Activated CD4-positive, alpha-beta T cell treated with anti-CD3 and anti-CD28 coated beads for 36 hours (primary cell): Measurements from ENCODE around the gene MAB21L4. TPM values are rescaled to one million over a fixed set of nuclear protein-coding genes. Genes with fewer than 3 reads are reported as not detected.

Experiments
- ATAC-seq: fragments of 200-7000 bp; cut with Tn5 transposase; one replicate; pipeline ENCODE4 v1.10.0; 2021; ENCODE audit warnings: mild to moderate bottlenecking, moderate library complexity
- CTCF ChIA-PET: fragments of 350-600 bp; sonication (Branson Sonifier 250); formaldehyde crosslinking; loops from one replicate; lab custom pipeline; 2021; ENCODE audit warnings: antibody characterized with exemption; lab: Charles Lee
- POLR2A ChIA-PET: fragments of 350-600 bp; sonication (Branson Sonifier 250); formaldehyde crosslinking; loops from one replicate; lab custom pipeline; 2021; ENCODE audit warnings: antibody characterized with exemption, inconsistent platforms; lab: Charles Lee
- DNase-seq: peaks from one replicate; pipeline ENCODE4 v3.0.0-alpha.2; 2020
- H3K27ac Mint-ChIP-seq: one replicate; pipeline ENCODE4 v1.8.0; 2021; ENCODE audit warnings: mixed read lengths
- H3K27me3 Mint-ChIP-seq: one replicate; pipeline ENCODE4 v1.8.0; 2021; ENCODE audit warnings: mixed read lengths
- H3K36me3 Mint-ChIP-seq: one replicate; pipeline ENCODE4 v1.8.0; 2021; ENCODE audit warnings: low read depth, mixed read lengths
- H3K4me1 Mint-ChIP-seq: one replicate; pipeline ENCODE4 v1.8.0; 2021; ENCODE audit warnings: mixed read lengths
- H3K4me3 Mint-ChIP-seq: one replicate; pipeline ENCODE4 v1.8.0; 2021; ENCODE audit warnings: mild to moderate bottlenecking, moderate library complexity, mixed read lengths
- H3K9me3 Mint-ChIP-seq: one replicate; pipeline ENCODE4 v1.8.0; 2021; ENCODE audit warnings: low read depth, mixed read lengths
- intact Hi-C, 2 experiments: fragments of 100-400 bp; cut with DNase I in 1 of 2; cut with micrococcal nuclease in 1 of 2; formaldehyde crosslinking; loops; one replicate each; pipeline versions ENCODE4 v1.14.2 to v1.15.1; 2022 to 2024; cut with DNase I, micrococcal nuclease
- total RNA-seq, 2 experiments: library from RNA; stranded (reverse); gene quantifications; one replicate each; pipeline ENCODE4 v1.2.3, GENCODE V29; 2021

Gene MAB21L4
- total RNA-seq, 2 experiments from 2014 or later: not detected

- no peak overlapping the region for H3K4me3 Mint-ChIP-seq
- no peak for DNase-seq
- POLR2A ChIA-PET: no interaction called here
- H3K4me1 Mint-ChIP-seq: no peaks in the 10 kb centered on the region
- H3K9me3 Mint-ChIP-seq: no peaks in the 10 kb centered on the region
- H3K27me3 Mint-ChIP-seq: peaks cover 4% of the 10 kb centered on the region
- no peak overlapping the region for H3K27ac Mint-ChIP-seq
- CTCF ChIA-PET: no interaction called here
- no peaks in the 10 kb centered on the region for H3K36me3 Mint-ChIP-seq
- ATAC-seq: no peak
- intact Hi-C loops: no loop called here
Measured at GRCh38 chr2:240837621-240838020, 58.3 kb downstream of the MAB21L4 start.

GRCh38 chr2:240836781-240837467 is 59.0 kb downstream of the MAB21L4 start:
- intact Hi-C loops: no loop called here
- CTCF ChIA-PET: no interaction called here

More at GRCh38 chr2:240836781-240837467, 59.0 kb downstream of the MAB21L4 start:
- Mint-ChIP-seq H3K9me3 (no peaks in the 10 kb centered on the region), H3K4me1 (peaks cover under 1% of the 10 kb centered on the region), H3K27me3 (peaks cover 4% of the 10 kb centered on the region), H3K27ac (no peak overlapping the region), H3K4me3 (no peak overlapping the region), H3K36me3 (no peaks in the 10 kb centered on the region)
- POLR2A ChIA-PET: no interaction called here
- ATAC-seq (no peak), DNase-seq (no peak)

Other genes with a start within 250 kb of the MAB21L4 start
- not detected for gene AQP12B, start 213.3 kb downstream of the MAB21L4 start, total RNA-seq
- not detected for gene AQP12A, start 204.3 kb downstream of the MAB21L4 start, total RNA-seq
- gene KIF1A, start 75.9 kb downstream of the MAB21L4 start, total RNA-seq: 1 to 10 TPM; 4.6 to 8.2 TPM
- not detected for gene AGXT, start 27.3 kb downstream of the MAB21L4 start, total RNA-seq
- not detected for gene CROCC2, start 10.2 kb upstream of the MAB21L4 start, total RNA-seq
- gene SNED1, start 102.5 kb upstream of the MAB21L4 start, total RNA-seq: under 1 TPM; 0.69 to 0.78 TPM
- gene MTERF4, start 206.1 kb upstream of the MAB21L4 start, total RNA-seq: 10 to 100 TPM; 34.4 to 34.5 TPM